PC-3 (cell line): Measurements from ENCODE around the gene HNF4A. TPM values are rescaled to one million over a fixed set of nuclear protein-coding genes. Genes with fewer than 3 reads are reported as not detected.

Experiments
- ATAC-seq: fragments of 200-7000 bp; cut with Tn5 transposase; 2 replicates; pipeline ENCODE4 v1.9.1; 2020; ENCODE audit warnings: mild to moderate bottlenecking, moderate library complexity
- BruUV-seq: library from RNA; stranded (reverse); fragments of 400-500 nt; replicated peaks from 2 replicates; lab custom pipeline; 2021; lab: Mats Ljungman, UMichigan
- CTCF ChIA-PET: fragments of 300-600 bp; sonication (Branson Sonifier 250); formaldehyde crosslinking; loops from one replicate; lab custom pipeline; 2022; ENCODE audit warnings: antibody characterized with exemption; lab: Charles Lee
- POLR2A ChIA-PET: fragments of 300-600 bp; sonication (Branson Sonifier 250); formaldehyde crosslinking; loops from one replicate; lab custom pipeline; 2022; ENCODE audit warnings: antibody characterized with exemption; ENCODE audit not compliant: unreplicated experiment; lab: Charles Lee
- DNase-seq: peaks from one replicate; pipeline ENCODE4 v3.0.0-alpha.2; 2015
- H2AFZ ChIP-seq: fragments of 300-600 bp; sonication (generic); 2 replicates; pipeline ENCODE4 v1.6.0; 2016; ENCODE audit warnings: antibody characterized with exemption, low read length
- H3F3A ChIP-seq: fragments of 300-600 bp; sonication (generic); one replicate; pipeline ENCODE4 v1.6.0; 2017; ENCODE audit warnings: antibody characterized with exemption, low read length, control low read depth, mild to moderate bottlenecking; ENCODE audit not compliant: unreplicated experiment
- H3K27ac ChIP-seq: fragments of 300-600 bp; sonication (generic); 2 replicates; pipeline ENCODE4 v1.5.1; 2016; ENCODE audit warnings: mild to moderate bottlenecking, low read length
- H3K27me3 ChIP-seq: fragments of 300-600 bp; sonication (generic); 2 replicates; pipeline ENCODE4 v1.6.1; 2016; ENCODE audit warnings: low read length, mixed read lengths
- H3K36me3 ChIP-seq: fragments of 300-600 bp; sonication (generic); 2 replicates; pipeline ENCODE4 v1.6.1; 2016; ENCODE audit warnings: low read depth, mixed run types, low read length, mixed read lengths
- H3K4me1 ChIP-seq: fragments of 300-600 bp; sonication (generic); 2 replicates; pipeline ENCODE4 v1.5.1; 2016; ENCODE audit warnings: low read length; ENCODE audit not compliant: insufficient read depth
- H3K4me2 ChIP-seq: fragments of 300-600 bp; sonication (generic); 2 replicates; pipeline ENCODE4 v1.6.0; 2016; ENCODE audit warnings: low read length
- H3K4me3 ChIP-seq: fragments of 300-600 bp; sonication (generic); 2 replicates; pipeline ENCODE4 v1.5.1; 2016; ENCODE audit warnings: mild to moderate bottlenecking, low read length, mixed read lengths
- H3K79me2 ChIP-seq: fragments of 300-600 bp; sonication (generic); 2 replicates; pipeline ENCODE4 v1.6.1; 2017; ENCODE audit warnings: low read length, mixed read lengths
- H3K9ac ChIP-seq: fragments of 300-600 bp; sonication (generic); 2 replicates; pipeline ENCODE4 v1.6.0; 2016; ENCODE audit warnings: mild to moderate bottlenecking, low read length
- H3K9me2 ChIP-seq: fragments of 300-600 bp; sonication (generic); replicated peaks from 2 replicates; pipeline ENCODE4 v1.6.1; 2016; ENCODE audit warnings: mixed run types, low read length, mixed read lengths
- H3K9me3 ChIP-seq: fragments of 300-600 bp; sonication (generic); 2 replicates; pipeline ENCODE4 v1.6.1; 2016; ENCODE audit warnings: low read length, mixed read lengths
- H4K20me1 ChIP-seq: fragments of 300-600 bp; sonication (generic); 2 replicates; pipeline ENCODE4 v1.6.1; 2016; ENCODE audit warnings: low read length, mixed read lengths
- CTCF ChIP-seq: fragments of 300-600 bp; sonication (generic); conservative IDR thresholded peaks from 2 replicates; pipeline ENCODE4 v1.5.1; 2017; ENCODE audit warnings: antibody characterized with exemption, low read depth, mild to moderate bottlenecking, low read length
- EZH2 ChIP-seq: fragments of 300-600 bp; sonication (generic); IDR thresholded peaks from one replicate; pipeline ENCODE4 v1.6.1; 2017; ENCODE audit warnings: antibody characterized with exemption, mild to moderate bottlenecking, low read length; ENCODE audit not compliant: unreplicated experiment
- EZH2phosphoT487 ChIP-seq: fragments of 300-600 bp; sonication (generic); IDR thresholded peaks from 2 replicates; pipeline ENCODE4 v1.6.1; 2018; ENCODE audit warnings: mild to moderate bottlenecking, antibody characterized with exemption, low read length, borderline replicate concordance
- intact Hi-C: fragments of 100-400 bp; cut with micrococcal nuclease; formaldehyde crosslinking; loops from 2 replicates; pipeline ENCODE4 v1.9.0; 2023
- total RNA-seq: library from RNA; depleted of rRNA; stranded (reverse); fragments of >200 nt; gene quantifications from 2 replicates; pipeline ENCODE4 v1.2.3, GENCODE V29; 2014

HNF4A gene
- total RNA-seq, 1 experiment from 2014 or later: not detected

GRCh38 chr20:44309763-44310663 lies 45.5 kb upstream of the HNF4A start:
- Histone ChIP-seq H3F3A (no peaks in the 10 kb centered on the region), H4K20me1 (no peaks in the 10 kb centered on the region), H3K27me3 (no peaks in the 10 kb centered on the region), H3K36me3 (no peaks in the 10 kb centered on the region), H3K4me2 (peak overlapping the region; percentile 97), H3K4me1 (peaks cover 11% of the 10 kb centered on the region), H3K9me2 (no peaks in the 10 kb centered on the region), H3K4me3 (peak overlapping the region; percentile 92), H3K9me3 (no peaks in the 10 kb centered on the region), H2AFZ (peak overlapping the region; percentile 97), H3K79me2 (peaks cover 24% of the 10 kb centered on the region), H3K9ac (peak overlapping the region; percentile 86), H3K27ac (no peak overlapping the region)
- intact Hi-C loops: loop anchor here (5.0 to 10.0 kb wide), 2 partner anchors 162 to 195 kb away; no protein-coding TSS in a partner anchor
- BruUV-seq: TSS peak; percentile 56
- no peak for TF ChIP-seq EZH2
- TF ChIP-seq EZH2phosphoT487: no peak
- no peak for TF ChIP-seq CTCF
- DNase-seq (peak; percentile 70), ATAC-seq (peak; percentile 48)
- CTCF ChIA-PET: interaction anchor here (0.9 to 3.3 kb wide), 3 partner anchors 74 to 93 kb away, joined by 4 to 36 read pairs (median 15); no protein-coding TSS in a partner anchor
- POLR2A ChIA-PET: interaction anchor here (0.6 kb wide), 1 partner anchor 44 kb away, joined by 4 read pairs; no protein-coding TSS in a partner anchor

GRCh38 chr20:44310664-44311639 lies 44.5 kb upstream of the HNF4A start, which contains the start of gene FITM2:
Gene FITM2 (minus strand): TSS chr20:44311202. CDS start chr20:44311148, 54 bp downstream.
- no peak for TF ChIP-seq EZH2phosphoT487
- TF ChIP-seq EZH2: no peak
- peak; percentile 96 for TF ChIP-seq CTCF
- peak; percentile 98 for DNase-seq
- CTCF ChIA-PET: interaction anchor here (0.6 to 3.3 kb wide), 10 partner anchors 10 to 160 kb away, joined by 3 to 36 read pairs (median 4); no protein-coding TSS in a partner anchor
- H2AFZ ChIP-seq: peak within 1 kb of the TSS; percentile 97
- intact Hi-C loops: loop anchor here (1.0 to 10.0 kb wide), 4 partner anchors 75 to 196 kb away; no protein-coding TSS in a partner anchor
- H3F3A ChIP-seq: no peaks in the 10 kb centered on the region
- H3K27me3 ChIP-seq: no peaks in the 10 kb centered on the region
- peak; percentile 89 for ATAC-seq
- H3K27ac ChIP-seq: no peak within 1 kb of the TSS
- H3K4me2 ChIP-seq: peak within 1 kb of the TSS; percentile 97
- H3K79me2 ChIP-seq: peaks cover 24% of the 10 kb centered on the region
- no peaks in the 10 kb centered on the region for H3K9me3 ChIP-seq
- no peaks in the 10 kb centered on the region for H3K9me2 ChIP-seq
- peaks cover 11% of the 10 kb centered on the region for H3K4me1 ChIP-seq
- no peaks in the 10 kb centered on the region for H3K36me3 ChIP-seq
- H3K9ac ChIP-seq: peak within 1 kb of the TSS; percentile 86
- POLR2A ChIA-PET: no interaction called here
- no peaks in the 10 kb centered on the region for H4K20me1 ChIP-seq
- no TSS peak for BruUV-seq
- H3K4me3 ChIP-seq: peak within 1 kb of the TSS; percentile 92
